Pancreas (tissue), 10 donors: ENCODE measurements around the gene ECE1. TPM values are rescaled to one million over a fixed set of nuclear protein-coding genes. Genes with fewer than 3 reads are reported as not detected.

ENCODE experiments used
- ATAC-seq, 4 donors: fragments of 200-7000 bp; cut with Tn5 transposase; one replicate each; pipeline versions ENCODE4 v1.8.0 to v1.9.1; 2020; ENCODE audit warnings: mild to moderate bottlenecking in 4 of 4, moderate library complexity in 4 of 4
- DNase-seq, 6 donors: peaks; one replicate each; pipeline ENCODE4 v3.0.0-alpha.2; 2020
- FAIRE-seq: peaks from 2 replicates; lab custom pipeline; 2012; peaks lifted over from hg19 to GRCh38; lab: Jason Lieb, UNC
- H3K27ac ChIP-seq, 4 donors: fragments of 200-600 bp; sonication (generic); 1 replicate in 3 of 4; 2 replicates in 1 of 4; pipeline versions ENCODE4 v1.5.0 to v1.8.0; 2020
- H3K27me3 ChIP-seq, 4 donors: fragments of 200-600 bp; one replicate each; pipeline ENCODE4 v1.8.0; 2021
- H3K36me3 ChIP-seq, 3 donors: fragments of 200-600 bp; sonication (generic) in 1 of 3; one replicate each; pipeline versions ENCODE4 v1.5.0 to v1.8.0; 2020 to 2021
- H3K4me1 ChIP-seq, 3 donors: fragments of 200-600 bp; one replicate each; pipeline ENCODE4 v1.8.0; 2021
- H3K4me3 ChIP-seq, 4 donors: fragments of 200-600 bp; sonication (generic) in 2 of 4; one replicate each; pipeline versions ENCODE4 v1.5.0 to v1.8.0; 2020 to 2021
- H3K9me3 ChIP-seq, 4 donors: fragments of 200-600 bp; one replicate each; pipeline ENCODE4 v1.8.0; 2021
- CTCF ChIP-seq, 4 donors: fragments of 200-600 bp; sonication (generic) in 3 of 4; IDR thresholded peaks; one replicate each; pipeline versions ENCODE4 v1.5.0 to v1.8.0; 2021; ENCODE audit warnings: antibody characterized with exemption in 4 of 4
- WGBS, 2 donors: extraction: QIAGEN DNeasy Blood & Tissue Kit; methylation state at CpG; one replicate each; pipeline ENCODE4 v1.1.7; 2013; 5-methylcytosine and 5-hydroxymethylcytosine counted together
- intact Hi-C, 3 donors: fragments of 100-400 bp; cut with DNase I; formaldehyde crosslinking; loops; one replicate each; pipeline versions ENCODE4 v1.11.1 to v1.14.2; 2022
- polyA plus RNA-seq, 2 donors: library from polyadenylated mRNA; stranded (reverse); fragments of 200-250 nt; gene quantifications; one replicate each; pipeline ENCODE4 v1.2.3, GENCODE V29; 2013
- total RNA-seq, 6 donors: library from RNA; stranded (reverse); fragmentation: NEBNext Ultra II Directional in 4 of 6; extraction: Animal tissue kit (Norgen Biotek cat#: 25700) in 4 of 6; gene quantifications; one replicate each; pipeline versions ENCODE4 v1.2.1 to v1.2.4, GENCODE V29; 2021 to 2023
- donor health status: healthy with polysubstance abuse.
- donor health status: DM: no; HTN: no; CAD: no; lungs with moderate emphysema.
- donor health status: DM: no; HTN: no; CAD: no.
- donor health status: control.
- donor health status: control.
- donor health status: Bipolar disorder and iron deficiency.
- donor health status: DM: yes; HTN: yes; CAD: no.
- donor health status: DM: no; HTN: no; CAD: no.
- donor health status: DM: no; HTN: no; CAD: no.
- donor health status: DM: yes; HTN: yes; CAD: no.

The ECE1 gene
- total and polyA plus RNA-seq, 8 donors: 38.1 to 141 (median 85.8) TPM

DNA sequence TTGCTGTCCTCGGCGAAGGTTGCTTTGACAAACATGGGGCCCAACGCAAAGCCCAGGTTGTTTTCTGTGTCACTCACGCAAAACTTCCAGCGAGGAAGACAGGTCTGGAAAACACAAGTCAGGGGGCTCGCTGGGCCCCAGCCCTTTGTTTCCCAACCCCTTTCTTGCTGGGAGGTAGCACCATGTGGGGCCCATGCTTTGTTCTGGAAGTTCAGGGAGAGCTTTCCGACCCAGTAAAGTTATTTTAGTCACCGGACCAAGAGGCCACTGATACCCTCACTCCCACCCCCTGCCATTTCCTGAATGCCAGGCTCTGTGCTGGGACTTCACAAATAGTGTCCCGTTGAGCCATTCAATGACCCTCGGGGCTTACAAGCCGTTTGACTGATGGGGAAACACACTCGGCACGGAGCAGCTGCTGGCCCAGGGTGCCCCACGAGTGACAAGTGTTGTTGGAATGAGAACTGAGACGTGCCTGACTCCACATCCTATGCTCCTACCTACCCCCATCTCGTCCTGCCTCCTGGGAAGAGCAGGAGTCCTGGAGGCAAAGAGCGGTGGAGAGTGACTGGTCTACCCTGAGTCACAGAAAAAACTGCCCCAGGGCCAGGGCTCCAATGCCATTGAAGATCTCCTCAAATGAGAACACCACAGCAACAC is 52.0 kb downstream of the ECE1 start:
- DNase-seq (no peak), FAIRE-seq (no peak), ATAC-seq (no peak)
- 78 to 79% methylated on average over 17 of the region's 17 CpGs for WGBS, 2 donors
- Histone ChIP-seq H3K9me3 (no peaks in the 10 kb centered on the region), H3K27me3 (no peaks in the 10 kb centered on the region), H3K36me3 (peaks cover 0 to 18% (median 8%) of the 10 kb centered on the region in 3 donors), H3K27ac (peak overlapping the region; percentile 6 to 46 (median 30)), H3K4me1 (peaks cover 7 to 25% (median 17%) of the 10 kb centered on the region in 3 donors), H3K4me3 (no peak overlapping the region)
- intact Hi-C loops: loop anchor here in 1 of 3 donors (10.0 kb wide), 1 partner anchor 127 kb away; no protein-coding TSS in a partner anchor
- no peak for TF ChIP-seq CTCF (IDR thresholded peaks at IDR 0.05)

DNA sequence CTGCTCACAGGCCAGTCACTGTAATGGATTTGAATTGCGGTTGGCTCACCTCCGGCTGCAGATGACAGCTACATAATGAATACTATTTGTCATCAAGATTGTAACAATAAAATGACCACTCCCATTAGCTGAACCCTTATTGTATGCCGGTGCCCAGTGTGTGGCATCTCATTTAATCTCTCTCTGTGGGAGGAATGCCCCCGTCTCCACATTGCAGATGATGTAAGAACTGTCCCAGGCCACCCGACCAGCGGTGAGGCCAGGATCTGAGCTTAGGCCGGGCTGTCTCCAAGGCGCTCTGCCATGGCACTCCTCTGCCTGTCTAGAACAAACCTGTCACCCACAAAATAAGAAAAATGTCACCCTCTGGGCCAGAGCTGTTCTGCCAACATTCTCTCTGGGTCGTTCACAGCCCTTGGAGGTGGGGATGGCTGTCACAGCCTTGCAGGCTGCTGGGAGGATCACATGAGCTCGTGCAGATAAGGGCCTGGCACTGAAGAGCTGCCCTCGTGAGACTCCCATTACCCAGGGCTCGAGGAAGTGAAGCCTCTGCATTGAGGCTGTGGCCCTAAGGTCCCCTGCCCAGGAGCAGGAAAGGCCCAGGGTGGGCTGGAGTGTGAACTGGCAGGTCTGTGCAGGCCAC is 52.7 kb downstream of the ECE1 start:
- WGBS, 2 donors: 40 to 44% methylated on average over 12 of the region's 12 CpGs
- H3K27ac ChIP-seq: peak overlapping the region; percentile 6 to 46 (median 30)
- ATAC-seq: peak; percentile 57 to 79 (median 70)
- peaks cover 7 to 18% (median 15%) of the 10 kb centered on the region in 3 donors for H3K4me1 ChIP-seq
- H3K27me3 ChIP-seq: no peaks in the 10 kb centered on the region
- H3K9me3 ChIP-seq: no peaks in the 10 kb centered on the region
- no peak for FAIRE-seq
- no peak overlapping the region for H3K4me3 ChIP-seq
- no peak for TF ChIP-seq CTCF (IDR thresholded peaks at IDR 0.05)
- H3K36me3 ChIP-seq: peaks cover 0 to 25% (median 8%) of the 10 kb centered on the region in 3 donors
- intact Hi-C loops: loop anchor here in 1 of 3 donors (10.0 kb wide), 1 partner anchor 127 kb away; no protein-coding TSS in a partner anchor
- peak in 4 of 6 donors; percentile 53 to 77 (median 66) for DNase-seq

GRCh38 chr1:21236178-21236577 is 54.1 kb downstream of the ECE1 start:
- Histone ChIP-seq H3K36me3 (peaks cover 0 to 35% (median 8%) of the 10 kb centered on the region in 3 donors), H3K4me3 (no peak overlapping the region), H3K9me3 (no peaks in the 10 kb centered on the region), H3K27me3 (no peaks in the 10 kb centered on the region), H3K4me1 (peaks cover under 1 to 15% (median under 1%) of the 10 kb centered on the region in 3 donors), H3K27ac (no peak overlapping the region)
- DNase-seq: no peak
- 94 to 95% methylated on average over 25 of the region's 25 CpGs for WGBS, 2 donors
- no peak for FAIRE-seq
- TF ChIP-seq CTCF (IDR thresholded peaks at IDR 0.05): no peak
- intact Hi-C loops: loop anchor here in 1 of 3 donors (10.0 kb wide), 1 partner anchor 129 kb away; no protein-coding TSS in a partner anchor
- no peak for ATAC-seq

- no peak for FAIRE-seq
- no peak overlapping the region for H3K4me3 ChIP-seq
- TF ChIP-seq CTCF (IDR thresholded peaks at IDR 0.05): no peak
- WGBS, 2 donors: 74 to 80% methylated on average over 4 of the region's 4 CpGs
- ATAC-seq: no peak
- no peak overlapping the region for H3K27ac ChIP-seq
- H3K9me3 ChIP-seq: no peaks in the 10 kb centered on the region
- H3K36me3 ChIP-seq: peaks cover 0 to 41% (median 8%) of the 10 kb centered on the region in 3 donors
- peaks cover 0 to 15% (median 0%) of the 10 kb centered on the region in 3 donors for H3K4me1 ChIP-seq
- no peak for DNase-seq
- intact Hi-C loops: loop anchor here (5.0 to 10.0 kb wide), 2 partner anchors 130 to 133 kb away; no protein-coding TSS in a partner anchor
- H3K27me3 ChIP-seq: no peaks in the 10 kb centered on the region
These were observed 55.5 kb downstream of the ECE1 start for GRCh38 chr1:21234779-21235178.
